NCI-H128 (cell line): Measurements from ENCODE around the gene LPAR1.
"Not testable (repeated sequence)": the region's sequence is repeated elsewhere in the genome, so short reads cannot be mapped to it uniquely, and the experiment has no call there.

Experiments used
- DNase-seq: peaks from one replicate; lab custom pipeline; 2025; ENCODE audit not compliant: unreplicated experiment; lab: John Stamatoyannopoulos, UW

Gene LPAR1

DNA sequence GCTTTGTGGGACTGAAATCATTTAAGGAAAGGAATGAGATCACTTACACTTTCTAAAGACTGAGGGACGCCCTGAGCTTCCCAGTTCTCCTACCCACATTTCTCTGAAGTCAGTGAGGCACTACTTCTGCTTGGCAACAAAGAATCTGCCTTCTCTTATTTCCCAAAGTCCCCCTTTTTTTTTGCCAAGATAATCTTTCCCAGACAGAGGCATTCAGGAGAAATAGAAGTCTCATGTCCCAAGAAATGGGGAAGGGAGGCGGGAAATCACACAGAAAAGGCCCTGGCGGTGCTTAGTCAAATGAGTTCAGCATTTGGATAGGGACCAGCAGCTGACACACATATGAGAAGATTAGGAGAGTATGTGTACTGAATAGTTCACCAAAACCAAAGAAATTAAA is 210.0 kb downstream of the LPAR1 start:
- DNase-seq: no peak

- not testable (repeated sequence) for DNase-seq
Measured at GRCh38 chr9:110826400-110826799, 211.9 kb downstream of the LPAR1 start.

- DNase-seq: no peak
Measured at GRCh38 chr9:110825950-110826349, 212.3 kb downstream of the LPAR1 start.

- not testable (repeated sequence) for DNase-seq
Measured at GRCh38 chr9:110825129-110825528, 213.1 kb downstream of the LPAR1 start.
